Esophagus muscularis mucosa (tissue), 4 donors: ENCODE results near the gene SLC35G4. TPM values are rescaled to one million over a fixed set of nuclear protein-coding genes. Genes with fewer than 3 reads are reported as not detected.
A peak's percentile ranks its signal among the peaks of the same experiment; 100 is the strongest.
"Not testable (repeated sequence)": the region's sequence is repeated elsewhere in the genome, so short reads cannot be mapped to it uniquely, and the experiment has no call there.

Source experiments
- DNase-seq: peaks from one replicate; pipeline ENCODE4 v3.0.0-alpha.2; 2017; ENCODE audit errors: extremely low spot score
- H3K27ac ChIP-seq, 4 donors: fragments of 200-600 bp; sonication (generic); replicated peaks in 1 of 4; 1 replicate in 3 of 4; 2 replicates in 1 of 4; pipeline ENCODE4 v1.5.1; 2016 to 2019; ENCODE audit warnings: mild to moderate bottlenecking in 1 of 4
- H3K27me3 ChIP-seq, 4 donors: fragments of 200-600 bp; sonication (generic); one replicate each; pipeline versions ENCODE4 v1.5.1 to v1.6.0; 2016 to 2019
- H3K36me3 ChIP-seq, 4 donors: fragments of 200-600 bp; sonication (generic); one replicate each; pipeline ENCODE4 v1.5.1; 2016 to 2019
- H3K4me1 ChIP-seq, 4 donors: fragments of 200-600 bp; sonication (generic); one replicate each; pipeline ENCODE4 v1.5.1; 2016 to 2019
- H3K4me3 ChIP-seq, 4 donors: fragments of 200-600 bp; sonication (generic); 1 replicate in 2 of 4; 2 replicates in 2 of 4; pipeline ENCODE4 v1.5.1; 2016 to 2019; ENCODE audit warnings: mild to moderate bottlenecking in 4 of 4, moderate library complexity in 1 of 4
- H3K9me3 ChIP-seq, 4 donors: fragments of 200-600 bp; sonication (generic); 1 replicate in 3 of 4; 2 replicates in 1 of 4; pipeline ENCODE4 v1.5.1; 2016 to 2019
- EP300 ChIP-seq: sonication (generic); formaldehyde crosslinking; IDR thresholded peaks from one replicate; pipeline ENCODE4 v1.6.1; 2017; ENCODE audit warnings: antibody characterized with exemption
- POLR2A ChIP-seq: fragments of 450-650 bp; IDR thresholded peaks from one replicate; pipeline ENCODE4 v1.6.1; 2017; ENCODE audit warnings: antibody characterized with exemption, moderate library complexity, mild to moderate bottlenecking, low read depth
- POLR2AphosphoS5 ChIP-seq, 2 donors: sonication (generic); formaldehyde crosslinking; IDR thresholded peaks; one replicate each; pipeline ENCODE4 v1.6.1; 2017; ENCODE audit warnings: antibody characterized with exemption in 2 of 2
- WGBS: methylation state at CpG from one replicate; pipeline ENCODE4 v1.1.5; 2018; 5-methylcytosine and 5-hydroxymethylcytosine counted together
- intact Hi-C: fragments of 100-400 bp; cut with DNase I; formaldehyde crosslinking; loops from one replicate; pipeline ENCODE4 v1.15.1; 2023
- total RNA-seq, 4 donors: library from RNA; depleted of rRNA; stranded (reverse); fragments of >200 nt; gene quantifications; one replicate each; pipeline versions ENCODE4 v1.1.0 to v1.2.1, GENCODE V29; 2016
- TF ChIP-seq, protein P1 (sequence below), 3 experiments: fragments of 200-600 bp in 2 of 3; fragments of 450-650 bp in 1 of 3; sonication (generic) in 2 of 3; IDR thresholded peaks; one replicate each; pipeline ENCODE4 v1.5.1; 2017 to 2019; ENCODE audit warnings: antibody characterized with exemption in 3 of 3, mild to moderate bottlenecking in 2 of 3, moderate library complexity in 1 of 3

SLC35G4 gene
- total RNA-seq, 4 donors from 2014 or later = not detected

DNA sequence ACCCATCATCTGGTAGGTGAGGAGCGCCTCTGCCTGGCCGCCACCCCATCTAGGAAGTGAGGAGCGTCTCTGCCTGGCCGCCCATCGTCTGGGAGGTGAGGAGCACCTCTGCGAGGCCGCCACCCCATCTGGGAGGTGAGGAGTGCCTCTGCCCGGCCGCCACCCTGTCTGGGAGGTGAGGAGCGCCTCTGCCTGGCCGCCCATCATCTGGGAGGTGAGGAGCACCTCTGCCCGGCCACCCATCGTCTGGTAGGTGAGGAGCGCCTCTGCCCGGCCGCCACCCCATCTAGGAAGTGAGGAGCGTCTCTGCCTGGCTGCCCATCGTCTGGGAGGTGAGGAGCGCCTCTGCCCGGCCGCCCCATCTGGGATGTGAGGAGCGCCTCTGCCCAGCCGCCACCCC lies 4.2 kb downstream of the SLC35G4 start:
- WGBS = 92% methylated on average over 10 of the region's 23 CpGs
- DNase-seq, H3K27me3 ChIP-seq, H3K4me1 ChIP-seq, H3K9me3 ChIP-seq, intact Hi-C loops, H3K27ac ChIP-seq, H3K4me3 ChIP-seq, H3K36me3 ChIP-seq: not testable (repeated sequence)

- intact Hi-C loops, H3K4me1 ChIP-seq, H3K27ac ChIP-seq, DNase-seq, H3K36me3 ChIP-seq, H3K9me3 ChIP-seq, H3K4me3 ChIP-seq, H3K27me3 ChIP-seq: not testable (repeated sequence)
- WGBS = 90% methylated on average over 14 of the region's 21 CpGs
Observed at GRCh38 chr18:11614042-11614441, 4.6 kb downstream of the SLC35G4 start.

GRCh38 chr18:11614981-11615380 lies 5.6 kb downstream of the SLC35G4 start:
- H3K4me3 ChIP-seq, H3K36me3 ChIP-seq, H3K9me3 ChIP-seq, H3K27ac ChIP-seq, DNase-seq, H3K27me3 ChIP-seq, intact Hi-C loops, H3K4me1 ChIP-seq: not testable (repeated sequence)
- 96% methylated on average over 6 of the region's 6 CpGs for WGBS

DNA sequence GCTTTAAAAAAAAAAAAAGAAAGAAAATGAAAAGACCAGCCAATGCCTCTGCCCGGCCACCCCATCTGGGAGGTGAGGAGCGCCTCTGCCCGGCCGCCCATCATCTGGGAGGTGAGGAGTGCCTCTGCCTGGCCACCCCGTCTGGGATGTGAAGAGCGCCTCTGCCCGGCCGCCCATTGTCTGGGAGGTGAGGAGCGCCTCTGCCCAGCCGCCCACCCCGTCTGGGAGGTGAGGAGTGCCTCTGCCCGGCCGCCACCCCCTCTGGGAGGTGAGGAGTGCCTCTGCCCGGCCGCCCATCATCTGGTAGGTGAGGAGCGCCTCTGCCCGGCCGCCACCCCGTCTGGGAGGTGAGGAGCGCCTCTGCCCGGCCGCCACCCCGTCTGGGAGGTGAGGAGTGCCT lies 37.9 kb downstream of the SLC35G4 start:
- H3K4me1 ChIP-seq, intact Hi-C loops, H3K4me3 ChIP-seq, H3K27ac ChIP-seq, DNase-seq, H3K27me3 ChIP-seq, H3K36me3 ChIP-seq: not testable (repeated sequence)
- peaks cover 0 to 15% (median 8%) of the 10 kb centered on the region in 4 donors for H3K9me3 ChIP-seq
- 82% methylated on average over 19 of the region's 23 CpGs for WGBS

- WGBS = 82% methylated on average over 13 of the region's 26 CpGs
- H3K4me3 ChIP-seq, H3K36me3 ChIP-seq, H3K4me1 ChIP-seq, DNase-seq, H3K27me3 ChIP-seq, intact Hi-C loops, H3K27ac ChIP-seq: not testable (repeated sequence)
- peaks cover 0 to 15% (median 8%) of the 10 kb centered on the region in 4 donors for H3K9me3 ChIP-seq
Observed at GRCh38 chr18:11647804-11648203, 38.4 kb downstream of the SLC35G4 start.

- DNase-seq = peak; percentile 60
- Histone ChIP-seq H3K9me3 (peaks cover 0 to 15% (median 8%) of the 10 kb centered on the region in 4 donors), H3K27ac (no peak overlapping the region), H3K4me3 (no peak overlapping the region), H3K4me1 (no peaks in the 10 kb centered on the region), H3K36me3 (no peaks in the 10 kb centered on the region), H3K27me3 (peaks cover 0 to 6% (median 0%) of the 10 kb centered on the region in 4 donors)
- WGBS = 83% methylated on average over 4 of the region's 4 CpGs
- TF ChIP-seq, protein P1, sequence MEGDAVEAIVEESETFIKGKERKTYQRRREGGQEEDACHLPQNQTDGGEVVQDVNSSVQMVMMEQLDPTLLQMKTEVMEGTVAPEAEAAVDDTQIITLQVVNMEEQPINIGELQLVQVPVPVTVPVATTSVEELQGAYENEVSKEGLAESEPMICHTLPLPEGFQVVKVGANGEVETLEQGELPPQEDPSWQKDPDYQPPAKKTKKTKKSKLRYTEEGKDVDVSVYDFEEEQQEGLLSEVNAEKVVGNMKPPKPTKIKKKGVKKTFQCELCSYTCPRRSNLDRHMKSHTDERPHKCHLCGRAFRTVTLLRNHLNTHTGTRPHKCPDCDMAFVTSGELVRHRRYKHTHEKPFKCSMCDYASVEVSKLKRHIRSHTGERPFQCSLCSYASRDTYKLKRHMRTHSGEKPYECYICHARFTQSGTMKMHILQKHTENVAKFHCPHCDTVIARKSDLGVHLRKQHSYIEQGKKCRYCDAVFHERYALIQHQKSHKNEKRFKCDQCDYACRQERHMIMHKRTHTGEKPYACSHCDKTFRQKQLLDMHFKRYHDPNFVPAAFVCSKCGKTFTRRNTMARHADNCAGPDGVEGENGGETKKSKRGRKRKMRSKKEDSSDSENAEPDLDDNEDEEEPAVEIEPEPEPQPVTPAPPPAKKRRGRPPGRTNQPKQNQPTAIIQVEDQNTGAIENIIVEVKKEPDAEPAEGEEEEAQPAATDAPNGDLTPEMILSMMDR (IDR thresholded peaks at IDR 0.05) = no peak
- TF ChIP-seq EP300 = no peak
- no peak for TF ChIP-seq POLR2AphosphoS5 (IDR thresholded peaks at IDR 0.05)
- TF ChIP-seq POLR2A = no peak
- intact Hi-C loops = loop anchor here (10.0 kb wide), 1 partner anchor 585 kb away; no protein-coding TSS in a partner anchor
Observed at GRCh38 chr18:11649839-11650238, 40.4 kb downstream of the SLC35G4 start.

DNA sequence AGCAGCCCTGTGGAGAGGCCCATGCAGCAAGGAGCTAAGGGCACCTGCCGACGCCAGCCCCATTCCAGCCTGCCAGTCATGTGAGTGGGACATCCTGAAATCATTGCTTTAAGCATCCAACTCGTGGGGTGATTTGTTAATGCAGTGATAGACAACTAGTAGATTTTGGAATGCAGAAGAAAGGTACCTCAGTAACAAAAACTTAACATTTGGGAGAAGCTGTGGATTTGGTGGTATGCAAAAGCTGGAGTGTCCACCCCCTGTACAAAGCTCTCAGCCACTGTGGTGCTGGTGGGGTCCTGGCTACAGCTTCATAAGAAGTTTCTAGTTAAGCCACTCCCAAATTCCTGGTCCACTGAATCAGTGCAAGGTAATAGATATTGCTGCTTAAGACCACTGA lies 42.5 kb downstream of the SLC35G4 start:
- Histone ChIP-seq H3K27ac (no peak overlapping the region), H3K4me1 (peaks cover 0 to 8% (median 6%) of the 10 kb centered on the region in 4 donors), H3K9me3 (peaks cover 0 to 15% (median 8%) of the 10 kb centered on the region in 4 donors), H3K27me3 (peaks cover 0 to 22% (median 0%) of the 10 kb centered on the region in 4 donors), H3K4me3 (no peak overlapping the region), H3K36me3 (no peaks in the 10 kb centered on the region)
- intact Hi-C loops = loop anchor here (10.0 kb wide), 1 partner anchor 583 kb away; no protein-coding TSS in a partner anchor
- WGBS = 76% methylated on average over 3 of the region's 3 CpGs
- TF ChIP-seq EP300 (no peak), POLR2AphosphoS5 (IDR thresholded peaks at IDR 0.05) (no peak), POLR2A (no peak)
- TF ChIP-seq, protein P1 (IDR thresholded peaks at IDR 0.05) = no peak
- peak; percentile 72 for DNase-seq
